HG03280 (cell line): ENCODE data around the gene ZPBP.
"Not testable (repeated sequence)": the region's sequence is repeated elsewhere in the genome, so short reads cannot be mapped to it uniquely, and the experiment has no call there.

Experiments
- ATAC-seq: cut with Tn5 transposase; IDR thresholded peaks from one replicate; pipeline ENCODE4 v1.9.1; 2021; ENCODE audit warnings: mild to moderate bottlenecking, moderate library complexity; ENCODE audit not compliant: unreplicated experiment

ZPBP gene

DNA sequence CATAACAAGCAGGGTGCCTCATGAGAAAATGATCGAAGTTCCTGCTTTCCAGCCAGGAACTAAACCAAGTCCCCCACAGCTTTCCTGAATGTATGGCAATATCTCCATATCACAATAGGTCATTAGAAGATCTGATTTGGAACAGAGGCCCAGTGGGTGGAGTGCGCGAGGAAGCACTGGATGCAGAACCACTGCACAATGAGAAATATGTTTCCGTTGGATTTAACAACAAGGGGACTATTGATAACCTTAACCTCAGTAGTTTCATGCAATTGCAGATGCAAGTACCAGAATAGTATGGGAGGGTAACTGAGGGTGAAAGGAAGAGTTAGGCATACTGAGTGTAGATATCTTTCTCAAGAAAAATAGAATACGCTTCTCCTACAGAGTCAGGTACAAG lies 45.3 kb downstream of the ZPBP start:
- no peak for ATAC-seq

GRCh38 chr7:50041165-50041564 lies 51.9 kb downstream of the ZPBP start:
- ATAC-seq = not testable (repeated sequence)

DNA sequence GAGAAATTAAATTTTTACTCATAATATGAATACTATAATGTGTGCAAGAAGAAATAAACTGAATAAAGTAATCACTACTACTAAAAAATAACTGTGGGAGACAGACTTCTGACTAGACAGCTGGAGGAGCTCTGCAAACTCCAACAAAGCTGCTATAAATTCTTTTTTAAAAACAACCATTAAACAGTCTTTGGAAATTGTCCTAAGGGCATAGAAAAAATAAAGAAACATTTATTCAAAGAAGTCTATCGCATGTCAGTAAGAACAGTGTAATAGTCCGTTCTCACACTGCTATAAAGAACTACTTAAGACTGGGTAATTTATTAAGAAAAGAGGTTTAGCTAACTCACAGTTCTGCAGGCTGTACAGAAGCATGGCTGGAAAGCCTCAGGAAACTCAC lies 56.0 kb downstream of the ZPBP start:
- no peak for ATAC-seq

- no peak for ATAC-seq
Observed at GRCh38 chr7:50022991-50023390, 70.1 kb downstream of the ZPBP start.

- no peak for ATAC-seq
Observed at GRCh38 chr7:50022451-50022850, 70.6 kb downstream of the ZPBP start.

- no peak for ATAC-seq
Observed at GRCh38 chr7:49995681-49996080, 97.4 kb downstream of the ZPBP start.

DNA sequence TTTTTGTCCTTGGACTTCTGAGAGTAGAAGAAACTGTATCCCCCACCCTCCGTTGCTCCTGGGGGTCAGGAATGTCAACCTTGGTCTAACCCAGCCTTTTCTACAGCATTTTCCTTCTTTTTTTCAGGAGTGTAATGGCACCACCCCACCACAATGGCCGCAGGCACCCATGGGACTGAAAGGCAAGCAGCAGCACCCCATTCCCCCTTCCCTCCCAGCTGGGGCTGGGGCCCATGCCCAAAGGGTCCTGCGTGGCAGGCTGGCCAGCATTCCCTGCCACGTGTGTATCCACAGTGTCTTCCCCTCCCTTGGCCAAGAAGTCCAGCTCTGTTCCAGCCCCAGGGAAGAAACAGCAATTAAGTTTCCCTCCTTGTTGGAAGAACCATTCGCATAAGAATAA lies 106.9 kb downstream of the ZPBP start:
- ATAC-seq = no peak

GRCh38 chr7:49980465-49980864 lies 112.6 kb downstream of the ZPBP start:
- ATAC-seq = no peak

DNA sequence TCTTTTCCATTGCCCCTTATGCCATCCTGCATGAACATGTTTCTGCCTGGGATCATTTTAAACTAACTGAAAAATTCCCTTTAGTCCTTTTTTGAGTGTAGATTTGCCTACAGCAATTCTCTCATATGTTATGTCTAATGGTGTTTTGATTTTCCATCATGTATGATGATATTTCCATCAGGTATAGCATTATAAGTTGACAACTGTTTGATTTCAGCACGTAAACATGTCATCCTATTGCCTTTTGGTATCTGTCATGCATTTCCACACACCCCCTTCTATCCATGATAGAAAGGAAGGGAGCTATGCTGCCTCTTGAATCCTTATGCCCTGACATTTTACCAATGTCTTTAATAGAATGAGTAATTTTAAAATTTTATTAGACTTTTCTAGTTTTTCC lies 116.8 kb downstream of the ZPBP start:
- no peak for ATAC-seq

- no peak for ATAC-seq
Observed at GRCh38 chr7:49974035-49974434, 119.0 kb downstream of the ZPBP start.

DNA sequence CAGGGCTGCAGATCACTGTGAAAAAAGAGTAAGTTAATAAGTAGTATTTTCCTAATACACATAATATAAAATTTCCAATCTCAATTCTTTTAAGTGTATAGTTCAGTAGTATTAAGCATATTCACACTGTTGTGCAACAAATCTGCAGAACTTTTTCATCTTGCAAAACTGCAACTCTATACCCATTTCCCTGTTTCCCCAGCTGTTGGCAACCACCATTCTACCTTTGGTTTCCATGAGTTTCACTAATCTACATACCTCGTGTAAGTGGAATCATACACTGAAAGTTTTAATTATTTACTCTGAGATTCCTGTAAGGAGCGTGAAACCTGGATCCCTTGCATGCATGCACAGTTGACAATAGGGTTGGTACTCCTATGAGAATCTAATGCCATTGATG lies 155.4 kb downstream of the ZPBP start:
- ATAC-seq = no peak

DNA sequence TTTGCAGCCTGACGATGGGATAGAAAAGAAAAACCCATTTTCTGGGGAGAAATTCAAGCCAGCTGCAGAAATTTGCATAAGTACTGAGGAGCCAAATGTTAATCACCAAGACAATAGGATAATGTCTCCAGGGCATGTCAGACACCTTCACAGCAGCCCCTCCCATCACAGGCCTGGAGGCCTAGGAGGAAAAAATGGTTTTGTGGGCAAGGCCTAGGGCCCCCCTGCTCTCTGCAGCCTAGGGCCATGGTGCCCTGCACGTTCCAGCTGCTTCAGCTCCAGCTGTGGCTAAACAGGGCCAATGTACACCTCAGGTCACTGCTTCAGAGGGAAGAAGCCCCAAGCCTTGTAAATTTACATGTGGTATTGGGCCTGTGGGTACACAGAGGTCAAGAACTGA lies 161.4 kb downstream of the ZPBP start:
- ATAC-seq = no peak

GRCh38 chr7:49928787-49929186 lies 164.3 kb downstream of the ZPBP start:
- no peak for ATAC-seq

GRCh38 chr7:49927631-49928030 lies 165.4 kb downstream of the ZPBP start:
- no peak for ATAC-seq

GRCh38 chr7:49926720-49927119 lies 166.3 kb downstream of the ZPBP start:
- no peak for ATAC-seq

- no peak for ATAC-seq
Observed at GRCh38 chr7:49911909-49912308, 181.1 kb downstream of the ZPBP start.

- ATAC-seq = no peak
Observed at GRCh38 chr7:49894543-49894942, 198.5 kb downstream of the ZPBP start.

GRCh38 chr7:49893131-49893530 lies 199.9 kb downstream of the ZPBP start:
- no peak for ATAC-seq

- ATAC-seq = no peak
Observed at GRCh38 chr7:49892481-49892880, 200.6 kb downstream of the ZPBP start.
